ENCODE measurements around the gene BMP6. TPM values are rescaled to one million over a fixed set of nuclear protein-coding genes. Genes with fewer than 3 reads are reported as not detected.

Gene BMP6
- total and polyA plus RNA-seq, 2 experiments from 2014 or later, result 0.84 to 2.8 TPM

- TF ChIP-seq EZH2phosphoT487 (IDR thresholded peaks at IDR 0.05; ENCODE audit: unreplicated experiment), result no peak
- TF ChIP-seq ETS1 (IDR thresholded peaks at IDR 0.05), result no peak
- no peak for TF ChIP-seq CTCF (conservative IDR thresholded peaks at IDR 0.05; ENCODE audit: low read depth in 2 of 2)
- no peak for TF ChIP-seq POLR2AphosphoS5 (IDR thresholded peaks at IDR 0.05; ENCODE audit: low read depth)
- TF ChIP-seq CREB1 (CRISPR knock-in tag; IDR thresholded peaks at IDR 0.05; ENCODE audit: low read depth), result no peak
- no peak for TF ChIP-seq EZH2 (IDR thresholded peaks at IDR 0.05; ENCODE audit: low read depth, unreplicated experiment)
- TF ChIP-seq STAT1 (IDR thresholded peaks at IDR 0.05; ENCODE audit: unreplicated experiment), result no peak
- no peak for TF ChIP-seq NANOG (IDR thresholded peaks at IDR 0.05; ENCODE audit: borderline replicate concordance)
- no peak for TF ChIP-seq ZNF114 (CRISPR knock-in tag; IDR thresholded peaks at IDR 0.05)
- TF ChIP-seq, protein P1, sequence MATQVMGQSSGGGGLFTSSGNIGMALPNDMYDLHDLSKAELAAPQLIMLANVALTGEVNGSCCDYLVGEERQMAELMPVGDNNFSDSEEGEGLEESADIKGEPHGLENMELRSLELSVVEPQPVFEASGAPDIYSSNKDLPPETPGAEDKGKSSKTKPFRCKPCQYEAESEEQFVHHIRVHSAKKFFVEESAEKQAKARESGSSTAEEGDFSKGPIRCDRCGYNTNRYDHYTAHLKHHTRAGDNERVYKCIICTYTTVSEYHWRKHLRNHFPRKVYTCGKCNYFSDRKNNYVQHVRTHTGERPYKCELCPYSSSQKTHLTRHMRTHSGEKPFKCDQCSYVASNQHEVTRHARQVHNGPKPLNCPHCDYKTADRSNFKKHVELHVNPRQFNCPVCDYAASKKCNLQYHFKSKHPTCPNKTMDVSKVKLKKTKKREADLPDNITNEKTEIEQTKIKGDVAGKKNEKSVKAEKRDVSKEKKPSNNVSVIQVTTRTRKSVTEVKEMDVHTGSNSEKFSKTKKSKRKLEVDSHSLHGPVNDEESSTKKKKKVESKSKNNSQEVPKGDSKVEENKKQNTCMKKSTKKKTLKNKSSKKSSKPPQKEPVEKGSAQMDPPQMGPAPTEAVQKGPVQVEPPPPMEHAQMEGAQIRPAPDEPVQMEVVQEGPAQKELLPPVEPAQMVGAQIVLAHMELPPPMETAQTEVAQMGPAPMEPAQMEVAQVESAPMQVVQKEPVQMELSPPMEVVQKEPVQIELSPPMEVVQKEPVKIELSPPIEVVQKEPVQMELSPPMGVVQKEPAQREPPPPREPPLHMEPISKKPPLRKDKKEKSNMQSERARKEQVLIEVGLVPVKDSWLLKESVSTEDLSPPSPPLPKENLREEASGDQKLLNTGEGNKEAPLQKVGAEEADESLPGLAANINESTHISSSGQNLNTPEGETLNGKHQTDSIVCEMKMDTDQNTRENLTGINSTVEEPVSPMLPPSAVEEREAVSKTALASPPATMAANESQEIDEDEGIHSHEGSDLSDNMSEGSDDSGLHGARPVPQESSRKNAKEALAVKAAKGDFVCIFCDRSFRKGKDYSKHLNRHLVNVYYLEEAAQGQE (IDR thresholded peaks at IDR 0.05; ENCODE audit: unreplicated experiment), result no peak
- TF ChIP-seq, protein P2, sequence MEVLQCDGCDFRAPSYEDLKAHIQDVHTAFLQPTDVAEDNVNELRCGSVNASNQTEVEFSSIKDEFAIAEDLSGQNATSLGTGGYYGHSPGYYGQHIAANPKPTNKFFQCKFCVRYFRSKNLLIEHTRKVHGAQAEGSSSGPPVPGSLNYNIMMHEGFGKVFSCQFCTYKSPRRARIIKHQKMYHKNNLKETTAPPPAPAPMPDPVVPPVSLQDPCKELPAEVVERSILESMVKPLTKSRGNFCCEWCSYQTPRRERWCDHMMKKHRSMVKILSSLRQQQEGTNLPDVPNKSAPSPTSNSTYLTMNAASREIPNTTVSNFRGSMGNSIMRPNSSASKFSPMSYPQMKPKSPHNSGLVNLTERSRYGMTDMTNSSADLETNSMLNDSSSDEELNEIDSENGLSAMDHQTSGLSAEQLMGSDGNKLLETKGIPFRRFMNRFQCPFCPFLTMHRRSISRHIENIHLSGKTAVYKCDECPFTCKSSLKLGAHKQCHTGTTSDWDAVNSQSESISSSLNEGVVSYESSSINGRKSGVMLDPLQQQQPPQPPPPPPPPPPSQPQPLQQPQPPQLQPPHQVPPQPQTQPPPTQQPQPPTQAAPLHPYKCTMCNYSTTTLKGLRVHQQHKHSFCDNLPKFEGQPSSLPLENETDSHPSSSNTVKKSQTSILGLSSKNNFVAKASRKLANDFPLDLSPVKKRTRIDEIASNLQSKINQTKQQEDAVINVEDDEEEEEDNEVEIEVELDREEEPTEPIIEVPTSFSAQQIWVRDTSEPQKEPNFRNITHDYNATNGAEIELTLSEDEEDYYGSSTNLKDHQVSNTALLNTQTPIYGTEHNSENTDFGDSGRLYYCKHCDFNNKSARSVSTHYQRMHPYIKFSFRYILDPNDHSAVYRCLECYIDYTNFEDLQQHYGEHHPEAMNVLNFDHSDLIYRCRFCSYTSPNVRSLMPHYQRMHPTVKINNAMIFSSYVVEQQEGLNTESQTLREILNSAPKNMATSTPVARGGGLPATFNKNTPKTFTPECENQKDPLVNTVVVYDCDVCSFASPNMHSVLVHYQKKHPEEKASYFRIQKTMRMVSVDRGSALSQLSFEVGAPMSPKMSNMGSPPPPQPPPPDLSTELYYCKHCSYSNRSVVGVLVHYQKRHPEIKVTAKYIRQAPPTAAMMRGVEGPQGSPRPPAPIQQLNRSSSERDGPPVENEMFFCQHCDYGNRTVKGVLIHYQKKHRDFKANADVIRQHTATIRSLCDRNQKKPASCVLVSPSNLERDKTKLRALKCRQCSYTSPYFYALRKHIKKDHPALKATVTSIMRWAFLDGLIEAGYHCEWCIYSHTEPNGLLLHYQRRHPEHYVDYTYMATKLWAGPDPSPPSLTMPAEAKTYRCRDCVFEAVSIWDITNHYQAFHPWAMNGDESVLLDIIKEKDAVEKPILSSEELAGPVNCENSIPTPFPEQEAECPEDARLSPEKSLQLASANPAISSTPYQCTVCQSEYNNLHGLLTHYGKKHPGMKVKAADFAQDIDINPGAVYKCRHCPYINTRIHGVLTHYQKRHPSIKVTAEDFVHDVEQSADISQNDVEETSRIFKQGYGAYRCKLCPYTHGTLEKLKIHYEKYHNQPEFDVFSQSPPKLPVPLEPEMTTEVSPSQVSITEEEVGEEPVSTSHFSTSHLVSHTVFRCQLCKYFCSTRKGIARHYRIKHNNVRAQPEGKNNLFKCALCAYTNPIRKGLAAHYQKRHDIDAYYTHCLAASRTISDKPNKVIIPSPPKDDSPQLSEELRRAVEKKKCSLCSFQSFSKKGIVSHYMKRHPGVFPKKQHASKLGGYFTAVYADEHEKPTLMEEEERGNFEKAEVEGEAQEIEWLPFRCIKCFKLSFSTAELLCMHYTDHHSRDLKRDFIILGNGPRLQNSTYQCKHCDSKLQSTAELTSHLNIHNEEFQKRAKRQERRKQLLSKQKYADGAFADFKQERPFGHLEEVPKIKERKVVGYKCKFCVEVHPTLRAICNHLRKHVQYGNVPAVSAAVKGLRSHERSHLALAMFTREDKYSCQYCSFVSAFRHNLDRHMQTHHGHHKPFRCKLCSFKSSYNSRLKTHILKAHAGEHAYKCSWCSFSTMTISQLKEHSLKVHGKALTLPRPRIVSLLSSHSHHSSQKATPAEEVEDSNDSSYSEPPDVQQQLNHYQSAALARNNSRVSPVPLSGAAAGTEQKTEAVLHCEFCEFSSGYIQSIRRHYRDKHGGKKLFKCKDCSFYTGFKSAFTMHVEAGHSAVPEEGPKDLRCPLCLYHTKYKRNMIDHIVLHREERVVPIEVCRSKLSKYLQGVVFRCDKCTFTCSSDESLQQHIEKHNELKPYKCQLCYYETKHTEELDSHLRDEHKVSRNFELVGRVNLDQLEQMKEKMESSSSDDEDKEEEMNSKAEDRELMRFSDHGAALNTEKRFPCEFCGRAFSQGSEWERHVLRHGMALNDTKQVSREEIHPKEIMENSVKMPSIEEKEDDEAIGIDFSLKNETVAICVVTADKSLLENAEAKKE (CRISPR knock-in tag; IDR thresholded peaks at IDR 0.05), result no peak
- no peak for TF ChIP-seq ZNF331 (CRISPR knock-in tag; IDR thresholded peaks at IDR 0.05; ENCODE audit: low read depth)
- Histone ChIP-seq H3K36me3 (ENCODE audit: insufficient read depth) (no peaks in the 10 kb centered on the region), H3K27ac (ENCODE audit: low read depth) (no peak overlapping the region), H3F3A (replicated peaks; ENCODE audit: low read depth) (no peaks in the 10 kb centered on the region), H3K4me2 (no peak overlapping the region), H3K27me3 (ENCODE audit: insufficient read depth) (no peaks in the 10 kb centered on the region), H3K4me3 (no peak overlapping the region), H2AFZ (no peak overlapping the region), H3K4me1 (ENCODE audit: insufficient read depth) (no peaks in the 10 kb centered on the region), H3K79me2 (replicated peaks; ENCODE audit: insufficient read depth) (no peaks in the 10 kb centered on the region), H4K20me1 (replicated peaks; ENCODE audit: insufficient read depth) (no peaks in the 10 kb centered on the region), H3K9me2 (ENCODE audit: insufficient read depth) (no peaks in the 10 kb centered on the region)
- Mint-ChIP-seq H3K4me3 (no peak overlapping the region), H3K9me3 (no peaks in the 10 kb centered on the region), H3K27ac (no peak overlapping the region), H3K36me3 (ENCODE audit: low read depth) (no peaks in the 10 kb centered on the region), H3K4me1 (peaks cover 4% of the 10 kb centered on the region; the same call in 1 of the 3 replicates), H3K27me3 (ENCODE audit: insufficient read depth, low read depth, poor library complexity) (peaks cover 2% of the 10 kb centered on the region)
- no peak for DNase-seq (ENCODE audit: low spot score)
- ATAC-seq, result no peak
Observed at GRCh38 chr6:7787137-7787608, 61.3 kb downstream of the BMP6 start.
